GM18519 (cell line): ENCODE measurements around the gene SLC6A17.

ENCODE experiments used
- ATAC-seq: cut with Tn5 transposase; IDR thresholded peaks from one replicate; pipeline ENCODE4 v1.9.1; 2021; ENCODE audit warnings: mild to moderate bottlenecking, moderate library complexity; ENCODE audit not compliant: unreplicated experiment, low FRiP score

SLC6A17 gene

DNA sequence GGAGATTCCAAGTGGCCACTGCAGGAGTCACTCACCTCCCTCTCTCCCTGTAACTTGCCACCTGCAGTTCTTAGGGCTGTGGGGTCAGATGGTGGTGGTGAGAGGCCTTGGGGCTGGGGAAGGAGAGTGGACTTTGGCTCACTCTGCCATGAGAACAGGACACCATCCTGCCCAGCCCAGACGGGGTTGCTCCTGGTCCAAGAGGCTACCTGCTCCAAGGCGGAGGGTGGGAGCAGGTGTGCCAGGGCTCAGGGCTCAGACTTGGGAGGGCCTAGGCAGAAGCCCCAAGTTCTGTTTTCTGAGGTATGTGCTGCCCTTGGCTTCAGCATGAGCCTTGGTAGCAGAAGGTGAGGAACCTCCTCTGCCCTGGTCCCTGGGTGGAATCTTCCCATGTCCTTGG lies 48.5 kb downstream of the SLC6A17 start:
- no peak for ATAC-seq

DNA sequence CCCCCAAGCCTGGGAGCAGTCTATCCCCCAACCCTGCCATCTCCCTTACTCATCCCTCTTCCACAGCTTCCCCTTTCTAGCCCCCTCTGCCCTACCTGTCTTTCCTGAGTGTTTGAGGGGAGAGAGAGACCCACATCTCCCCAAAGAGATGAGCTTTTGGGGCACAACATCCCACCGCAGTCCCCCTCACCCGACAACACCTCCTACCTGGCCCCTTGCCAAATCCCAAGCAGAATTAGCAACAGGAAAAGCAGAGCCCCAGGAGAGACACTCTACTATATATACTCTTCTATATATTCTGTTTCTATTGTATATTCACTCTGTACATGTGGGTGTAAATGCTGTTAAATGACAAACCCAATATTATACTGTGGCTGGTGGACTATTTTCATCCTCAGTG lies 49.9 kb downstream of the SLC6A17 start:
- ATAC-seq: no peak

DNA sequence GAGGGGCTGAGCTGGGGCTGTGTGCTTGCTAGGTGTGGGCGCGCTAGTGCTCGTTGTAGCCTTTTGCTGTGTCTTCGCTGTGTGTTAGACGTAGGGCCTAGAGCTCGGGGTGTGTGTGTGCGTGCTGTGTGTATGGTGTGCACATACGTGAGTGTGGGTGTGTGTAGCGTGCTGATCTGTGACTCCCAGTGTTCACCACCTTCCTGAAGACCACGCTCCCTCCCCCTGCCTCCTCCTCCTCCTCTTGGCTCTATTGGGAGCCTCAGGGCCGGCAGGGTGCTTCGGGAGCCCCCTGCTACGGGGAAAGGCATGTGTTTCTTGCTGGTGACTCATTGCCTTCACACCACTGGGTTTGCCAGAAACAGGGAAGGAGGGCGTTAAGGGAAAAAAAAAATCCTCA lies 50.4 kb downstream of the SLC6A17 start:
- ATAC-seq: no peak

DNA sequence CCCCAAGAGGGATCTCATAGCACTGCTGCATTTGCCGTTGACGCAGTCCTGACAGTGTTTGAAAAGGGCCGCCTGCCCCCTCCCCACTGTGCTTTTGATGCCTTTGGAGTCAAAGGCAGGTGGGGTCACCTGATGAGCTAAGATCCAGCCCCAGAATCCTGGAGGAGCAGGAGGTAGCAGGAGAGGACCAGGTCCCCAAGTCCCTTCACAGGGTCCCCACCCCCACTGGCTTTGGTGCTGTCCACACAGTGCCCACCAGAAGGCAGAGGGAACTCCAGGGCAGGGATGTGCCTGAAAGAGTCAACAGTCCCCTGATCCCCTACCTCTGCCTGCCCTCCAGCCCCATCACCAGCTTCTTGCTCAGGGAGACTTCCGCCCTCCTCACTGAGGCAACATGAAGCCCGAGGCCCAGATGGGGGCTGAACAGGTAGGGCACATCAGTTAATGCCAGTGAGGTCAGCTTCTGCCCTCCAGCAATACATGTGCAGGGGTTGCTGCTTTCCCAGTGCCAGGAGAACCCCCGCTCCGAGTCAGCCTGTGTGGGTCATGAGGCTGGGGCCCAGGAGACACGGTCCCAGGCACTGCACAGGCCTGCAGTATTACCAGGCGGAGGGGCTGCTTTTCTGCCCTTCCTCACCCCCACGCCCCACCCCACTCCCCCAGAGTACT lies 51.0 kb downstream of the SLC6A17 start:
- no peak for ATAC-seq

DNA sequence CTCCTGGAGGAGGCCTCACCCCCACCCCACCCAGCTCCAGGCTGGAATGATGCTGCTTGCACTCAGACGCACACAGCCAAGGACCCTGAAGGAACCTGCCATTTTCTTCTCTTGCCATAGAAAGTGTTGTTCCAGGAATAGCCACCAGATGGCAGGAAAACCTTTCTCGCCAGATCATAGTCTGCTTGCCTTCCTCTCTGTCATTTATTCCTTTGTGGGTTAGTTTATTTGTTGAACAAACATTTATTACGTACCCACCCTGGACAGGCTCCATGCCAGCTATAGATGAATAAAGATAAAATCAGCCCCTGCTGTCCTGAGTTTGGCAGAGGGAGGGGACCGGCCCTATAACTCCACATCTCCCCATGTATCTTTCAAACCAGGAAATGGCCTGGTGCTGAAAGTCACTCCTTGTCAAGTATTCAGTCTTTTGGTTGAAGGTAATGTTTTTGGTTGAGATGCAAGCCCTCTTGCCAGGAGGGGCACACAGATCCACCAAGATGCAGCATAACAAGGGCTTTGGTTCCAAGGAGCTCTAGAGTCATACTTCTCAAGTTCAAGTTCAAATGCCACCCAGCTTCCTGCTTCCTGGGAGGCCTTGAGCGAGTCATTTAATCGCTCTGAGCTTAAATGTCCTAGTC lies 52.8 kb downstream of the SLC6A17 start:
- ATAC-seq: no peak

DNA sequence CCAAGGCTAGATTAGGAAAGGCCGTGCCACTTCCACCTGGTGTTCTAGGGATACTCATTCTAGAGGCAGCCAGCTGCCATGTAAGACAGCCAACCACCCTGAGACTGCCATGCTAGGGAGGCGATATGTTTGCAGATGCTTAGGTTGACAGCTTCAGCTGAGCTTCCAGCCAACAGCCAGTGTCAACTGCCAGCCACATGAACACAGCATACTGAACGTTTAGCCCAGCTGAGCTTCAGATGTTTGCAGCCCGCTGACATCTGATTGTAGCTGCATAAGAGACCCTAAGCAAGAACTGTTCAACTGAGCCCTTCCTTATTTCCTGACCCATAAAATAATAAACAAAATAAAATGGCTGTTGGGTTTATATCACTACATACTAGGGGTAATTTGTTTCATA lies 54.9 kb downstream of the SLC6A17 start:
- ATAC-seq: no peak

DNA sequence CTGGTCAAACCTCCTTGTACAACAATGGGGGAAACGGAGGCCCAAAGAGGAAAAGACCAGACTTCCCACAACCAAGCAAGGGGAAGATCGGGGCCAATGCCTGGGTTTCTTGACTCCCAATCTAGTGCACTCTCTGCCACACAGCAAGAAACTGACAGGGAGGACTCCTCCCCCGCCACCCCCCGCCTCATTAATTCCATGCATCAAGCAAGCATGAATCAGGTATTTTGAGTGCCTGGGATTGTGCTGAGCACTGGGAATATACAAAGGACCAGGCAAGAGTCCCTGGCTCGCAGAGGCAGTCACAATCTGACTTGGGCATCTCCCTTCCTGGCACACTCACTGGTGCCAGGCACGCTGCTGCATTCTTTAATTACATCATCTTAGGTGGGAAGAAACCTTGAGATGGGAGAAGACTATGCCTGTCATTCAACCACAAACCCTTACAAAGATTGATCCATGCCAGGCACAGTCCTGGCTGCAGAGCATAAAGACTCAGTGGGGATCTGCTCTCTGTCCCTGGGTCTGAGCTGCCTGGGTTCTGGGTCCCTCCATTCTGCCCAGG lies 55.4 kb downstream of the SLC6A17 start:
- ATAC-seq: no peak

DNA sequence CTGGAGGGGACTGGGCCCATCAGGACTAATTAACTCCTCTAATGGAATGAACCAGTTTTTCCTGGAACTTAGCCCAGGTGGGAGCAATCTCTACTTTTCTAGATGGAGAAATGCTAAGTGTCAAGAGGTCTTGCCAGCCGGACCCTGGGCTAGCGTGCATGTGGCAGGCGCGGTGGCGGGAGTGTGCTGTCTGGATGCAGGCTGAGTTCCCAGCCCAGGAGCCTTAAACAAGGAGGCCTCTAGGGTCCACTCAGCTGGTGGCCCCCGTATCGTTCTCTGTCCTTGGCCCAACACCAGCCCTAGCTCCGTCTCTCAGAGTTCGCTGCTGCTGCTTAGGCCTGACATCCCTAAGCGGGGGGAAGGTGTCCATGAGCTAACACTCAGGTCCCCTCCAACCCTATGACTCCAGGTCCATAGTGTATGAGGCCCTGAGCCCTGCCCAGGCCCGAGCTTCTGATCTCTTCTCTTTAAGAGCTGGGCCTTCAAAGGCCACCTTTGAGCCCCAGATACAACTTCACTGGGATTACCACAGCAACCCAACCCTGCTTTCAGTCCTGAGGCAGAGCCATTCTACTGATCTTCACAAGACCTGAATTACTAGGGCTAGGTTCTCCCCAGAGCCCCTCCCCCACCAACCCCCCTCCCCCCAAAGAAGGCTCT lies 56.1 kb downstream of the SLC6A17 start:
- ATAC-seq: no peak

DNA sequence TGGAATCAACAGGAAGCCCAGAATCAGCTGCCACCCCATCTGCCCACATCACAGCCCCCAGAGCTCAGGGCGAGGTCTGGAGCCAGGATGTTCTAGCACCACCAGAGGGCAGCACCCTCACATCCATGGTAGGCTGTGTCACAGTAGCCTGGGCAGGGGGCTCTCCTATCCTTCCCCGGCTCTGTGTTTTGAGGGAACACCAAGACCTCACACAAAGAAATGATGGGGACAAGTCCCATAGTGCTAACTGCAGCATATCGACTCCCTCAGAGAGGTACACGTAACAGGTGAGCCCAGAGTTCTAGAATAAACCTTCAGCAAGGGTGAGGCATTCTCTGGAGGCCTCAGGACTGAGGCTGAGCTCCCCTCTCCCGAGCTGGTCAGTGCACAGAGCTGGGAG lies 57.5 kb downstream of the SLC6A17 start:
- ATAC-seq: no peak

DNA sequence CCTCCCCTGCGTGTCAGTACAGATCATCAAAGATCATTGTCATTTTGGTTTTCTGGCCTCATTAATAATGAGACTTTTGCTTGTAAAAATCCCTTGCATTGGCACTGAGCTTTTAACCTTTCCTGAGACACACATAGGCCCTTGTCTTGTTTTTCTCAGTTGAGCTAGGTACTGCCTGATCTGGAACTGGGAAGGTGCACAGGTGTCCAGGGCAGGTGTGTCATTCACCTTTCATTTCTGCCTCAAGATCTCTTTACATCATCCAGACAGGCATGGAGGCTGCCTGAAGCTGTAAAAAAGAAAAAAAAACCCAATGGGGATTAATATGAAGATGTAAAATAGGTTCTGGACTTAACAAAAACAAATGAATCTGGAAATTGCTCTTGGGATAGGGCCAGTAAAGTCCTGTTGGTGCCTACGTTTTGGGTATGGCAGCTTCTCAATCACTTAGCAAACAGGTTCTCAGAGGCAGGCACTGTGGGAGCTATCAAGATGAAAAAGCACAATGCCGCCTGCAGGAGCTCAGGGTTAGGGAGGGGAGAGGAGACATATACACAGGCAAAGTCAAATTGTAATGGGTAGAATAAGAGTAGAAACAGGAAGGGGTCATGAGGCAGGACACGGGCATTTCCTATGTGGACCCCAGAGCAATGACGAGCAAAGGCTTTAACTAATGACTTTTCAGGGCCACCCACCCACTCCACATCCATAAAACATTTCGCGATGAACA lies 58.8 kb downstream of the SLC6A17 start:
- ATAC-seq: no peak

DNA sequence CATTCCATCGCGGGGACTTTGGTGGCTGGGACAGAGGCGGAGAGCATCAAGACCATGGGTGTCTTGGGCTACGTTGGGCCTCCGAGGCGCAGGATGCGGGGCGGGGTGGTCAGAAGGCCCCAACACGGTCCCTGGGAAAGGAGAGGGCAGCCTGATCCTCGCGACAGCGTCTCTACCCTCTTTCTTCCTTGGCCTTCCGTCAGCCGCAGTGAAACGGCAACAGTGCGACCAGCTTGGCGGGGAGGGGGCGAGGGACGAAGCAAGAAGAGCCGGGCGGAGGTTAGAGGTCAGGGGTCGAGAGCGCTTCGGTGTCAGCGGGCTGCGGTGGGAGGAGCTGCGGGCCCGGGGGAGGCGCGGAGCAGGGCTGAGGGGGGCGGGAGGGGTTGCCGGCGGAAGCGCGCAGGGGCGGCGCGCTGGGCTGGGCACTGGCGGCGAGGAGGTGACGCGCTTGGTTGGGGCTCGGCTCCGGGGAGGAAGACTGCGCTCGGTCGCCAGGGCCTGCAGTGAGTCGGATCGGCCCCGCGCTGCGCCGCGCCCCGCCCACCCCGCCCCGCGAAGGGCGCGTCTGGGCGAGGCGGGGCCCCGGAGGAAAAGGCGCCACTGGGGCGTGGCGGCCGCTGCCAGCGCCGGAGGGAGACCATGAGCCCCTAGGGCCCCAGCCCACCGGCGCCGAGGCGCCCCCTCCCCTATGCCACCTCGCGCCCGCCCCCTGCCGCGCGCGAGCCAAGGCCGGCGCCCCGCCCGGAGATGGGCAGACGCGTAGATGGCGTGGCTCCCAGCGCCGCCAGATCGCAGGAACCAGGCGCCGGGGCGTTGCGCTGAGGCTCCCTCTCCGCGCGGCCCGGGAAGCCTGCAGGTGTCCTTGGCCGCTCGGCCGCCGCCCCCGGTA lies 59.7 kb downstream of the SLC6A17 start, which contains the start of gene KCNC4:
Gene KCNC4, plus strand, starts transcription at position 600 of the 889 bp plus-strand sequence. CDS start 1,186 bp downstream, outside the sequence.
- peak; percentile 62 for ATAC-seq

DNA sequence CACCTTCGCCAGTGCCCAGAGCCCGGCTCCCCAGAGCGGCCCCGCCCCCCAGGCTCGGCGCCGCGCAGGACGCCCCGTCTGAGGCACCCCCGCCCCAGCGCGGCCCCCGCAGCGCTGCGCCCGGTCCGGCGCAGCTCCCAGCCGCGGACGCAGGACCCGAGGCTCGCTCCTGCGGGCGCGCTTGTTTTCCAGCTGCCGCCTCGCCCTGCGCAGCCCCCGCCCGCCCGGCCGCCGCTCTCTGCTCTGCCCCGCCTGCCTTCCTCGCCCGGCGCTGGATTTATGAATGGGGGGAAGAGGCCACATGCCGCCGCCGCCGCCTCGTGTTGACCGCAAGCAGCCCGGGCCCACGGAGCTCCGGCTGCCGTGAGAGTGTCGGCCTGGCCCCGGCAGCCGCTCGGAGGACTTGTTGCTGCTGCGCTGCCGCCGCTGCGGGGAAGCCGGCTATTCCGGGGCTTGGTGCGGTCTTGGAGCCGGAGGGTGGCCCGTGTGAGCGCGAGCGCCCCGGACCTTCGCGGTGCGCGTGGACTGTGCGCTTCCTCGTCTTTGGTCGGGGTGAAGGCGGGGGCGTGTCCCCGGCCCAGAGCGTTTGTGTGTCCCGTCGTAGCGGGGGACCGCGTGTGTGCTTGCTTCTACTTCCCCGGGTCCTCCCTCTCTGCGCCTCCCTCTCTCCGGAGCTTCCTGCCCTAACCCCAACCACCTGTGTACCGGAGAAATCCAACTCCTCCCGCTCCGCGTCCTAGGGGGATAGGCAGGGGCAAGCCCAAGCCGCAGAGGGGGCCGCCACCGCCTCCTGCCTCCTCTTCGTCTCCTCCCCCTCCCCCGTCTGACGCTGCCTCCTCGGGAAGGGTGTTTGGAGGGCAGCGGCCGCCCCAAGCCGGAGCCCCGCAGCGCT lies 60.6 kb downstream of the SLC6A17 start:
- ATAC-seq: no peak

DNA sequence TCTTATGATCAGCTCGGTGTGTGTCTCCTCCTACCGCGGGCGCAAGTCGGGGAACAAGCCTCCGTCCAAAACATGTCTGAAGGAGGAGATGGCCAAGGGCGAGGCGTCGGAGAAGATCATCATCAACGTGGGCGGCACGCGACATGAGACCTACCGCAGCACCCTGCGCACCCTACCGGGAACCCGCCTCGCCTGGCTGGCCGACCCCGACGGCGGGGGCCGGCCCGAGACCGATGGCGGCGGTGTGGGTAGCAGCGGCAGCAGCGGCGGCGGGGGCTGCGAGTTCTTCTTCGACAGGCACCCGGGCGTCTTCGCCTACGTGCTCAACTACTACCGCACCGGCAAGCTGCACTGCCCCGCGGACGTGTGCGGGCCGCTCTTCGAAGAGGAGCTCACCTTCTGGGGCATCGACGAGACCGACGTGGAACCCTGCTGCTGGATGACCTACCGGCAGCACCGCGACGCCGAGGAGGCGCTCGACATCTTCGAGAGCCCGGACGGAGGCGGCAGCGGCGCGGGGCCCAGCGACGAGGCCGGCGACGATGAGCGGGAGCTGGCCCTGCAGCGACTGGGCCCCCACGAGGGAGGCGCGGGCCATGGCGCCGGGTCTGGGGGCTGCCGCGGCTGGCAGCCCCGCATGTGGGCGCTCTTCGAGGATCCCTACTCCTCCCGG lies 61.3 kb downstream of the SLC6A17 start:
- ATAC-seq: no peak

DNA sequence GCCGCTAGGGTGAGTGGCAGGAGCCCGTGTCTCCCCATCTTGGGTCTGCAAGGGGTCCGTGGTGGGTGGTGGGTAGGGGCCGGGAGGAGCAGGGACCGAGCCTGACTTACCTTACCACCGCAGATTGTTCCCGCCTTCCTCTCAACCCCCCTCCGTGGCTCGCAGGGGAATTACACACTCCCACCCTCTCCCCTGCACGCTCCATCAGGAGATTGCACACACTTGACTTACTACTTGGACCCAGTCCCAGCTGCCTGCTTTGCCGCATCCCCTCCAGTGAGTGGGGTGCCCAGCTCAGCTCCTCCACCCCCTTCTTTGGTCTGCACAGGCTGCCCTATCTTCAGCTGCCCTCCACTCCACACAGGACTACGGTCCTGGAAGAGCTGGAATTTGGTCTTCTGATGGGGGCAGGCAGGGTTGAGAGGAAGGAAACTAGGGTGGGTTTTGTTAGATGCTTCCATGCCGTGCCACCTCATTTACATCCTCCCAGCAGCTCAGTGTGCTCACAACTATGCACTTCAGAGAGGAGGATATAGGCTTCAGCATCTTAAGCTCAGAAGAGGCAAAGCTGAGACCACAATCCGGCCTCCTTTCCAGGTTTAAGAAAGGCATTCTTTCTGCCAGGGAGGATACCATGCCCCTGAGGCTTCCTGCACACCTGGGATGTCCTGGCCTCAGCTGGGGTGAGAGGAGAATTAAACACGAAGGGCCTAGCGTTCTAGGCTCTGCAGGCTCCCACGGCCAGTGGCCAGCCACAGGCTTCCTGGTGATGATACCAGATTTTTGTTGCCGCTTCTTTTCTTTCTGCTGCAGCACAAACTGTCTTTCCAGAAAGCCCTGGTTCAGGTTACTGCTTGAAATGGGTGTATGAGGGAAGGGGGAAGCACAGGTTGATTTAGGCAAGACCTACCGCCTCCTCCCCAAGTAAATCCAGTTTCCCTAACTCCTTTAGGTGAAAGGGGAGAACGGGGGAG lies 62.2 kb downstream of the SLC6A17 start:
- no peak for ATAC-seq

DNA sequence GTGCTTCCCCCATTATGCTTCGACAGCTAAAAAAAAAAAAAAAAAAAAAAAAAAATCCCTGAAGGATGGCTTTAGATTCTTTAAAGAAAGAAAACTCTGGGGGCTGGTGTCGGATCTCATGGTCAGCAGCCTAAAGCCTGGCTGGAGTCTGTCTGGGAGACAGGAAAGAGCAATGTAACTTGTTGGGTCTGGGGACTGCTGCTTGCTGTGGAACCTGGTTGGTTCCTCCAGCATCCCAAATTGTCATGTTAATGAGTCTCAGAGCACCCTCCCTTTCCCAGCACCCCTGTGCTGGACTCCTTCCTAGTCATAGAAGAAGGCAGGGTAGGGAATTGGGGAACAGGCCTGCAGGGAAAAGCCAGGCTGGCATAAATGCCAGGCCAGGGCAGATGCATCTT lies 62.8 kb downstream of the SLC6A17 start:
- ATAC-seq: no peak

DNA sequence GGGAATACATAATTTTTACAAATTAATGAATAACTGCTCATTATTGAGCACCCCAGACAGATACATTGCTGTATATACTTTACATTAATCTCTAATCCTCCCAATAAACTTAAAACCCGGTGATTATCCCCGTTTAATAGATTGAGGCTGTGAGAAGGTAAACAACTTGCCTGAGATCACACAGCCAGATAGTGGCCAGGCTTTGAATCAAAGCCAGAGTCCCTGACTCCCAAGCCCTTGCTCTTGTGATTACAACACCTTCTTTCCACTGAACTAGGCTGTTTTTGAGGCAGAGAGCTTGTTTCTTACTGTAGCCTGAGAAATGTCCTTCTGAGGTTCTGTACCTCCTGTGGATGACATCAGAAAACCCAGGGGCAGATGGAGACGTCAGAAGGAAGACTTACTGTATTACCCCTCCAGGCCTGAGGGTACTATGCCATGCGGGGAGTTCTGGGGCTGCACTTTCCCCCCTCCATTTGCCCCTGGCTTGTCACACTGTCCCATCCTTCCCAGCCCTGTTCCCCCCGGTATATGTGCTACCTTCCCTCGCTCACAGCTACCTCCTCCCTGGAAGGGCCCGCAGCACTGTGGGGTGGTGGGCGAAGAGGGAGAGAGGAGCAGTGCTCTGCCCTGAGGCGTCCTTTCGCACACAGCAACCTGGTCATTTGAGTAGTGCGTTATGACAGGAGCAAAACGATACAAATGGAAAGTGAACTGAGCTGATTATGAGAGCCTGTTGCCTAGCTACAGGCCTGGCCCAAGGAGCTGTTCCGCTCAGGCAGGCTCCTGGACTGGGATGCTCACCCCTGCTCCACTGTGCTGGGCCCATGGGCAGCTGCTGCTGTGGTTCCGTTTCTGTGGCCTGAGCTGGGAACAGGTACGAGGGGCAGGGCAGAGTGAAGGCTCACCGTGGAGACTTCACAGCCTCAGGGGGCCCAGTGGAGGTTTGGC lies 64.4 kb downstream of the SLC6A17 start:
- no peak for ATAC-seq
